HG03175 (cell line): ENCODE results near the gene CXCR6.

Experiments
- ATAC-seq: cut with Tn5 transposase; IDR thresholded peaks from one replicate; pipeline ENCODE4 v1.9.1; 2021; ENCODE audit warnings: mild to moderate bottlenecking, moderate library complexity; ENCODE audit not compliant: unreplicated experiment

The CXCR6 gene

DNA sequence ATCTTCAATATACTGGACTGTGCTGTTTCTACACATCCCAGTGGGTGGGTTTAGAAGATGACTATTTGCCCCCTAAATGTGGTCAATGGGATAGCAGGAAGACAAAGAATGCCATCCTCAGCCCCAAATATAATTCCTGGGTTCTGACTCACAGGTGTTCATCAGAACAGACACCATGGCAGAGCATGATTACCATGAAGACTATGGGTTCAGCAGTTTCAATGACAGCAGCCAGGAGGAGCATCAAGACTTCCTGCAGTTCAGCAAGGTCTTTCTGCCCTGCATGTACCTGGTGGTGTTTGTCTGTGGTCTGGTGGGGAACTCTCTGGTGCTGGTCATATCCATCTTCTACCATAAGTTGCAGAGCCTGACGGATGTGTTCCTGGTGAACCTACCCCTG is 3.0 kb downstream of the CXCR6 start:
- ATAC-seq: no peak

DNA sequence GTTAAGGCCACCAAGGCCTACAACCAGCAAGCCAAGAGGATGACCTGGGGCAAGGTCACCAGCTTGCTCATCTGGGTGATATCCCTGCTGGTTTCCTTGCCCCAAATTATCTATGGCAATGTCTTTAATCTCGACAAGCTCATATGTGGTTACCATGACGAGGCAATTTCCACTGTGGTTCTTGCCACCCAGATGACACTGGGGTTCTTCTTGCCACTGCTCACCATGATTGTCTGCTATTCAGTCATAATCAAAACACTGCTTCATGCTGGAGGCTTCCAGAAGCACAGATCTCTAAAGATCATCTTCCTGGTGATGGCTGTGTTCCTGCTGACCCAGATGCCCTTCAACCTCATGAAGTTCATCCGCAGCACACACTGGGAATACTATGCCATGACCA is 3.6 kb downstream of the CXCR6 start:
- no peak for ATAC-seq

DNA sequence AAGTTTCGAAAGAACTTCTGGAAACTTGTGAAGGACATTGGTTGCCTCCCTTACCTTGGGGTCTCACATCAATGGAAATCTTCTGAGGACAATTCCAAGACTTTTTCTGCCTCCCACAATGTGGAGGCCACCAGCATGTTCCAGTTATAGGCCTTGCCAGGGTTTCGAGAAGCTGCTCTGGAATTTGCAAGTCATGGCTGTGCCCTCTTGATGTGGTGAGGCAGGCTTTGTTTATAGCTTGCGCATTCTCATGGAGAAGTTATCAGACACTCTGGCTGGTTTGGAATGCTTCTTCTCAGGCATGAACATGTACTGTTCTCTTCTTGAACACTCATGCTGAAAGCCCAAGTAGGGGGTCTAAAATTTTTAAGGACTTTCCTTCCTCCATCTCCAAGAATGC is 4.1 kb downstream of the CXCR6 start:
- ATAC-seq: no peak

DNA sequence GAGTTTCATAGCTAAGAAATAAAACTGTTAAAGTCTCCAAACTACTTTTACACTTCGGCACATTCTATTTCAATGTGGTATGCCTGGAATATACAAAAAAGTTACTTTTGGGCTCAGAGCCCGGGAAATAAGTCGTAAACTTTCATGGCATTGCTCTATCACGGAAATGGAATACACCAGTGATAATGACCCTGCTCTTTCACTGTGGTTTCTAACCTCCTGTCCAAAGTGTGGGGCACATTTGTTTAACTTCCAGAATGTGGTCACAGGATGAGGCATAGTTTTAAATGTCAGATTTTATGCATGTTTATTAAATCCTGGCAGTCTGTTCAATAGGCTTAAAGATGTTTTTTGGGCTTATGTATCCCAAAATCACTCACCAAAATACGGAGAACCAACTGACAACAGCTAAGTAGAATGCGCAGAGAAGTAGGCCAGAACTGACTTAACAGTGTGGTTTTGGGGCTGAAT is 5.1 kb downstream of the CXCR6 start:
- no peak for ATAC-seq

DNA sequence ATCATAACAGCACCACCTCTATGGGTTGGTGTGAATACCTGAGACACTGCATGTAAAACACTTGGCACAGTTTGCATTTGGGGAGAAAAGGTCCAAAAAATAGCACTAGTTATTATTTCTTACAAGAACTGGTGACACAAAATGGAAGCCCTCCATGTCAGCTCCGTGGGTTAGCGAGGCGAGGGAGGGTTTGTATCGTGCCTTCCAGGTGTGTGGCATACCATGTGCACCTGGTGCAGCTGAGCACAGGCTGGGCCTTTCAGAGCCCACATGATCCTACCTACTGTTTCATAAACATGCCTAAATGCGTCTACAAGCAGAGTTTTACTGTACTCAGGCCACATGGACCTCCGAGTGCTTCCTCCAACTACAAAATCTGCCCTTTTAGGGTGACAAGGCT is 5.6 kb downstream of the CXCR6 start:
- no peak for ATAC-seq

DNA sequence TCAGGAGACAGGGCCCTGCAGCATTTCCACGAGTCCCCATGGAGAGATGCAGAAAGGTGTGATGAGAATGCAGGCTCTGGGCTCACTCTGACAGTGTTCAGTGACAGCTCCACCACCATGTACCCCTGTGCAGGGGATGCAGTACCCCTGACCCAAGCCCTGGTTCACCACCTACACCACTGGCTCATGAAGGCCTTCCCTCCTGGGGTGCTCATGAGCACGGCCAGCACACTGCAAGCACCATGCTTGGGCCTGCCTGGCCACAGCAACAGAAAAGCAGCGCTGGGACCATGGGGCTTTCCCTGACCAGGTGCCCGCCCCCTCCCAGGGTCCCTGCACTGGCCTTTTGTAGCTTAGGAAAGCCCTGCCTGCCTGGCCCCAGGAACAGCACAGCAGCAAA is 6.2 kb downstream of the CXCR6 start:
- ATAC-seq: no peak

DNA sequence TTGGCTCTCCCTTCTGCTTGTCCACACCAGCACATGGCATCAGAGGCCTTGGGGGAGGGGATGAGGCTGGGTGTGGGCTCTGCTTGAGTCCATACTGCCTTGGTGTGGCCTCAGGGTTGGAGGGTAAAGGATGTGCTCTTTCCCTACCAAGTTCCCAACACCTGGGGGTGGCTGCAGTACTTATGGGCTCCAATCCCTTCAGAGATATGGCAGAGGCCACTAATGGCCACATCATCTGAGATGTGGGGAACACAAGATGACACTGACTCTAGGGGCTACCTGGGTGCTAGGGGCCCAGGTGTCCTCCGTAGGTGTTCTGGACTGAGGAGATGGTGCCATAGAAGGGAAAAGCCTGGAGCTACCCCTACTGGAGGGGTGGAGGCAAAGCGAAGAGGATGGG is 6.9 kb downstream of the CXCR6 start:
- no peak for ATAC-seq

DNA sequence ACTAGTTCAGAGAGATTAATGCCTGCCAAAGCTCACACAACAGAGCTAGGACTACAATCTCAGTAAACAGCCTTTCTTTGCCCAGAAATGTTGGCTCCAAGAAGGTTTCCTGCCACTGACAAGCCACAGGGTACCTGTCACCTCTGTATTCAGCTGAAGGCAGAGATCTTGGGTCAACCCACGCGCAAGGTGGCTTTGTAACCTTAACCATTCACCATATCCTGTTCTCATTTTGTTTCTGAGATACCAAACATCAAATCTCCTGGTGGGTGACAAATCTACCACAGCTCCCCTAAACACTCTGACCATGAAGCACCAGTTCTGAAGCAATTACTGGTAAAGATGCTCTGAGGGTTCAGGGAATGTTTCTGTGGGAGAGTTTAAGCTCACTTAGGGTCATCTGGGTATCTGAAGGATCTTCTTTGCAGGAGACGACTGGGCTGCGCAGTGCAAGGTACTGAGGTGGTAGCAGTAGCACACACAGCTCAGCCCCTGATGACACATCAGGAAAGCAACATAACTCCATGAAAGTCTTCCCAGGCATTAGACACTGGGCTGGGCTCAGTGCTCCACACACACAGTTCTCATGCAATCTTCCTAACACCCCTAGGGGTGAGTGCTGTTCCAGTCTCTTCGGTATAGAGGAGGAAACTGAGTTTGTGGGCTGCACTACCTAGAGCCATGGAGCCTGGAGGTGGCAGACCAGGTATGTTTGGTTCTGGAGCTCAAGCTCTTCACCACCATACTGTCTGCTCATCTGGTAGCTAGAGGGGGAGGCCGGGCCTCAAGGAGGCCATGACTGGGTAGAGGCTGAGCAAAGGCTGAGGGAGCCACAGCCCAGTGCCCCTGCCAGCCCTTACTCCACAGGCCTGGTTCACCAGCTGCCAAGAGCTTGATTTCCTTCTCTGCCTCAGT is 7.7 kb downstream of the CXCR6 start:
- ATAC-seq: no peak

DNA sequence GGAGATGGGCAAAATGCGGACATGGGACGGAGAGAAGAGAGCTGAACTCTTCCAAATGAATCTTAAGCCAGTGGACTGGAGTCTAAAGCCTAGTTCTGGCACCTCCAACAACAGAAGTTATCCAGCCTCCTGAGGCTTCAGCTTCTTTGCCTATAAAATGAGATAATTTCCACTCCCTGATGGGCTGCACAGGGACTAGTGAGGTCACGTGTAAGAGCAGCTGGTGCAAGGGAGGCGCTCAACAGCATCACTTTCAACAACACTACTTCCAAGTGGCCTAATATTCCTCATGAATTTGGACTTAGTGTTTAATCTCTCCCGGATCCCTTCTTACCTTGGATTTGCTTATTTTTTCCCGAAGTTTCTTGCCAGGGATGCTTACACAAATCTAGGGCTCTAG is 8.7 kb downstream of the CXCR6 start:
- ATAC-seq: no peak

DNA sequence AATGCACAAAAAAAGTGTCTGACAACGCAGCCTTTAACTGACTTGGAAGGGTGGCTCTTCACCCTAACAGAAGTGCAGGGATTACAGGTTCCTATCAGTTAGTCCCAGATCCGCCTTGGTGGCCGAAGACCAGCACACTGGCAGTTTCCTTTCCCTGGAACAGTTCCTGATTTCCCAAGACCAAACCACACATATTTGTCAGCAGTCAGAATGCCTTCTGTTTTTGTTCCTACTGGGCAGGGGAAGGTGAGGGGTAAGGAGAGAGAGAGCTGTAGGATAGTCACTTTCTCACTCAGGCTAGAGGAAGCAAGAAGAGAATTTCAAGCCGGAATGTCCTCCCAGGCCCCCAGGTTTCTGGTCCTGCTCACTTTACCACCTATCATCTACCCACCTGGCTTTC is 9.2 kb downstream of the CXCR6 start:
- no peak for ATAC-seq

DNA sequence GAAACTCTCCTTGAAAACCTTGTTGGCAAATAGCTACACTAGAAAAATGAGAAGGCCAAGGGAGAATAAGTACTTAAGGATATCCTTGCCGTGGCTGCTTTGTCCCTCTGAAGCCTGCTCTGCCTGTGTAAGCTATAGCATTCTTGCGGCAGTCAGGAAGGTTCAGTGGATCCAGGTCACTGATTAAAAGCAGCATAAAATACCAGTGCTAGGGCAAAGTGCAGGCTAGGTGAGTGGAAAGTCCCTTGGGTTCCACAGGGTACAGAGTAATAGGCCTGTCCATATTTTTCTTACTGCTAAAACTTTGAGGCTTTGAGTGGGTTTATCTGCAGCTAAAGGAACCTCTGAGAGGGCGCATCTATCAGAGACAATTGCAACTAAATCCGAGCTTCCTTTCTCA is 10.3 kb downstream of the CXCR6 start:
- ATAC-seq: no peak

DNA sequence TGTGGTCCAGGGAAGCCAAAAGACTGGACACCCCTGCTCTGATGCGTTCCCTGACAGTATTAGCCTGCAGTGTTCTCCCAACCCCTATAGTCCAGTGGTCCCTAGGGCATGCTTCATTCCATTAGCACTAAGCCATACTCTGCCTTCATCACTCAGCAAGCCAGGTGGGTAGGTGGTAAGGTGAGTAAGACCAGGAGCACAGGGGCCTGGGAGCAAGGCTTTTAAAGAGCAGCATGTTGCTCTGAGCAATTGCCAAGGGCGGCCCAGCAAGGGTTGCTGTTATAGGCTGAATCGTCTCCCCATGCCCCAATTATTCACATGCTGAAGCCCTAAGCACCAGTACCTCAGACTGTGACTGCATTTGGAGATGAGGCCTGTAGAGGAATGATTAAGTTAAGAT is 11.0 kb downstream of the CXCR6 start:
- no peak for ATAC-seq

DNA sequence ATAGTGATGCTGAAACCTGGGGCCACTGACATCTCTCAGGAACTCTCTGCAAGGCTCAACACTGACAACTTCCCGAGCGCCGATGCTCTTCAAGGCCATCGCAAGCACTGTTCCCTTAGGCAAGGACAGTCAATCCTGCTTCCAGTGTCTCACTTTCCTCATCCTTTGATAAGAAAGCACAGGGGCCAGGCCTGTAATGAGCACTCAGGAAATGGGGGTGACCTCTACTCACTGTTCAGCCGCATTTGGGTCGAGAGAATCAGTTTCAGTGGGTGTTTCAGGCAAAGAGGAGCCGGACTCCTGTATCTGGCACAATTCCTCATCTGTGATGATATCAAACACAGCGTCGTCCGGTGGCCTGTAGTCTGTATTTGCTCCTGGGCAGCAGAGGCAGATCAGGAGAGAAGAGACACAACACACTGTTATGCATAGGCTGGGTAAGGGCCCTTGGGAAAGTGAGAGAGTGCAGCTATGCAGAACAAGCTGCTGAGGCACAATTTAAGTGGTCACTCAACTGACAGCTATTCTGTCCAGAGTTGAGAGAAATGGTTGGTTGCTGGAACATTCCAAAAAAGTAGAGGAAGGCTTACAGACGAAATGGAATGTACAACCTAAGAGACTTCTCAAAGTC is 11.9 kb downstream of the CXCR6 start:
- ATAC-seq: no peak

DNA sequence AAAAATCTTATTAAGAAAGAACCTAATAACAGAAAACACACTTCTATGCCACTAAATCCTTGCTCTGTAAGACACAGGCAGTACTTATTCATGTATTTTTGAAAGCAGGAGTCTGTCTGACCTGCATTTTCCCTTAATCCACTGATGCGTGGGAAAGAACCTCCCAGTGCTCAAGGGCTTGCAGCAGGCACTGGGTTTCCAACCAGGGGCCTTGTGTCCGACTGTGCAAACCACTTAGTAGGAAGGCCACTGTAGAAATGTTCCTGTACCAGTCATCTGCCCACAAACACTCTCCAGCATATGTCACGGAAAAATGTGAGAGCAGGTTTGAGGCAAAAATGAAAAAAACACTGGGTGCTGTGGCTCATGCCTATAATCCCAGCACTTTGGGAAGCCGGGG is 12.4 kb downstream of the CXCR6 start:
- ATAC-seq: no peak

DNA sequence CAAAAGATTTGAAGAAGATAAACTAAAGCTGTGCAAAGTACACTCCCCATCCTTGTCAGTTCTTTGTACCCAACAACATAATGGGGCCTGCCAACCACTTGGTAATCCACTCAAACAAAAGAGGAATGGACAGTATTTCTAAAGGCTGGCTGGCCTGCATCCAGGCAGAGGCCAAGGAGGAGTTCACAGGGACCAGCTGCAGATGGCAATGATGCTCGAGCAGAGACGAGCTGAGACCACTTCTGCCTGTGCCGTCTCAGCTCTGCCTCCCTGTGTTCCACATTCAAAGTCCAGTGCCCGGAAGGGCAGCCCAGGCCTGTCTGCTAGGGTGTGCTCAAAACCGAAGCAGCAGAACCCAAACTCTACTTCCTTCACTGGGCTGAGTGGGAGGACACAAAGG is 14.3 kb downstream of the CXCR6 start:
- no peak for ATAC-seq

DNA sequence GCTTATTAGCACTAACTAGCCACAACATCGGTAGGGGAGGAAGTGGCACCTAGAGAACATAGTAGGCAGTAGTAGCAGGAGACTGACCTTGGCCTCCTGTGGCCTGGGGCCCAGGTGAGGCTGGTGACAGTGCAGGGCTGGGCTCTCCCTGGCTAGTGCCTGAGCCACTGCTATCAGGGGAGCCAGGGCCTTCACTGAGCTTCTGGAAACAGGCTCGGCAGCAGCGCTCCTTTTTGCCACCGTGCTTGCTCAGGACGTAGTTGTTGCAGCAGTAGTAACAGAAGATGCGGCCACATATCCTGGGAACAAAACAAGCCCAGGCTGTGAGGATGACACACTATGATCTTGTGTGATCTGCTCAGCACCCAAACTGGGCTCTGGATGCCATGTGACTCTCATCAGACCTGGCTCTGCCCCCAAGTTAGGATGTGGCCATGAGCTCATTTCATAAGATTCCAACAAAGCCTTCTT is 15.1 kb downstream of the CXCR6 start:
- ATAC-seq: no peak

DNA sequence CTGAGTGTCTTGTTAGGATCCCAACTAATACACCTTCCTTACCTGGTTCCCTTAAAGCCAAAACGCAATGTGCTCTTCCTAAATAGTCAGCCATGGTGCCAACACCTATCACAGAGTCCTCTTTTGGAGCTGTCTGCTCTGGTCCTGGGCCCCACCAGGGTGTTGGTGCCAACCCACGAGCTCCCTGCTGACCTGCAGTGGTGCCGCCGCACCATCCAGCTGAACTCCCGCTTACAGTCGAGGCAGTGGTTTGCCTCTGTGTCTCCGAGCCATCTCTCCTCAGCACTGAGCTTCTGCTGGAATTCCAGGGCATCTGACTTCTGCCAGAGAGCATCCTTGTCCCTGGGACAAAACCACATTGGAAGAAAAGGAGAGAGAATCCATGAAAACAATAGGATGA is 15.9 kb downstream of the CXCR6 start:
- no peak for ATAC-seq

DNA sequence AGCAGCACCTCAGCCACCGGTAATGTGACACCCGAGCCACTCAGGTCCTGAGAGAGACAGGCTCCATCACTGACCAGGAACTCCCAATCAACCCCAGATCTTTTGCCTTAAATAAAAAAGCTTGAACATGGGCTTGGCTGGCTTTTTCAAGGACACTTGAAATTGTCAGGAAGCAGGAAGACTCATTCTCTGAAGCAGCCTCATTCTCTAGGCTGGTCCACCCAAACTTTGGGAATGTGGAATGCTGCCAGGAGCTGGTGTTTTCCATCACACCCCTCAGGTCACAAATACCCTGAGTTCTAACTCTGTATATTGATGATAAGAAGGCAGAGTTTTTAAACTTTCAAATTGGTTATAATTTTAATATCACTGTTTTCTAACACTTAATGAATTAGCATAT is 17.0 kb downstream of the CXCR6 start:
- ATAC-seq: no peak

DNA sequence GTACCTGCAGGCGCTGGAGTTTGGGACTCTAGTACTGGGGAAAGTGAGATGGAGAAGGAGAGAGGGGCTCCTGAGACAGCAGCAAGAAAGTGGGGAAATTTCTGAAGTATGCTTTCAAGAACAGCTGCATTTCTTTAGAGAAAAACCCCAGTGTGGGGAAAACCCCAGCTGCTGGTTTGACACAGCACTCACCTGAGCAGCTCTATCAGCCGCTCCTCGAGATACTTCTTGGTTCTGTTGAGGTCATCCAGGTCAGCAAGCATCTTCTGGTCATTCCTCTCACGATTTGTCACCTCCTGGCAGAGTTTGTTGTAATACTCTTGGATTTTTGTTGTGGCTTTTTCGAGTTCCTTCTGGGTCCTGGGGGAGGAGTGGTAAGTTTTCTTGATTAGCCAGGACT is 18.8 kb downstream of the CXCR6 start:
- ATAC-seq: no peak

DNA sequence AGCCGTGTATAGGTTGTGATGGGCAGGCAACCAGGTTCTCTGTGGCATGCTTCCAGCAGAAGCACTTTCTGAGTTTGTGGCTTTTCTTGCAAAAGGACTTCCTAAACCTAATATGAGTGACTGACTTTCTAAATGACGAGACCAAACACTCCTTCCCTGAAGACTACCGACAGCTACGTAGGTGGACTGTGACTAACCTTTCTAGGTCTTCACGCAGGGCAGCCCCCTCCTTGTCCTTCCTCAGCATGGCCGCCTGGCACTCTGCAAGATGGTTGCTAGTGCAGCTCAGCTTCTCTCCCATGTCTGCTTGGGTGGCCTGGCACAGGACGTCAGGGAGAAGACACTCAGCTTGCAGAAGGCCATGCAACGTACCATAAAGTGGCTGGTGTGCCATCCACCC is 20.9 kb downstream of the CXCR6 start:
- no peak for ATAC-seq

DNA sequence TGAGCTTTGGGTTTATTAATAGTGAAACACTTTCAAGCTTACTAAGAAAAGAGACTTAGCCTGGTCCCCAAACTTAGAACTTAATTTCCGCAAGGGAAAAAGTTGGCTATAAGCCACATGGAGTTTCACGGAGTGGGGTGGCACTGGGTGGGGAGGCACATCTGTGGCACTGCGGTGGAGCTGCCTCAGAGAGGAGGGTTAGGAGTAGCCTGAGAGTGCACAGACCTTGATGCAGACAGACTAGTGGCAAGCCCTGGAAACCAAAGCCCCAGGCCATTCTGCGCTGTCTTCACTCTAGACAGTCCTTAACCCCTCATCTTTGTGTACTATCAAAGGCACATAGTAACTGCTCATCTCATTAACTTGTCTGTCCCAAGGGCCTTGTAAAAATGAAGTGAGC is 22.0 kb downstream of the CXCR6 start:
- no peak for ATAC-seq

DNA sequence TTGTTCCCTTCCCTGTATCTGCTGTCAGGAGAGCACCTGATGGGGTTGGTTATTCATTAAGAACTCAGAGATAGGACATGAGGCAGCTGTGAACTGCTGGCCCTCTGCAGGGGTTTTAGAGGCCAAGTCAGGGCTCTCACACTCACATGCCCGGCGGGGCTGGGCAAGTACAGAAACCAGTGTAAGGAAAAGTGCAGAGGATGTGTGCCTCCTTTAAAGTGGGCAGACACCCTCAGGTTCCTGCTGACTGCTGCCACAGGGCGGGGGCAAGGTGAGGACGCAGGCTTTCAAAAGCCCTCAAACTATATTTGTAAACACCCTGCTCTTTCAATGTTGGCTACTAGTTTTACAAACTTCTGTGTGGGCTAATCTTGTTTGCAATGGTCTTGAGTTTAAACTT is 22.4 kb downstream of the CXCR6 start:
- no peak for ATAC-seq
